HG02623 (cell line): ENCODE data around the gene COL5A1.
"Not testable (repeated sequence)": the region's sequence is repeated elsewhere in the genome, so short reads cannot be mapped to it uniquely, and the experiment has no call there.

Experiments
- ATAC-seq: cut with Tn5 transposase; IDR thresholded peaks from one replicate; pipeline ENCODE4 v1.9.1; 2021; ENCODE audit warnings: moderate library complexity; ENCODE audit not compliant: unreplicated experiment

Gene COL5A1

DNA sequence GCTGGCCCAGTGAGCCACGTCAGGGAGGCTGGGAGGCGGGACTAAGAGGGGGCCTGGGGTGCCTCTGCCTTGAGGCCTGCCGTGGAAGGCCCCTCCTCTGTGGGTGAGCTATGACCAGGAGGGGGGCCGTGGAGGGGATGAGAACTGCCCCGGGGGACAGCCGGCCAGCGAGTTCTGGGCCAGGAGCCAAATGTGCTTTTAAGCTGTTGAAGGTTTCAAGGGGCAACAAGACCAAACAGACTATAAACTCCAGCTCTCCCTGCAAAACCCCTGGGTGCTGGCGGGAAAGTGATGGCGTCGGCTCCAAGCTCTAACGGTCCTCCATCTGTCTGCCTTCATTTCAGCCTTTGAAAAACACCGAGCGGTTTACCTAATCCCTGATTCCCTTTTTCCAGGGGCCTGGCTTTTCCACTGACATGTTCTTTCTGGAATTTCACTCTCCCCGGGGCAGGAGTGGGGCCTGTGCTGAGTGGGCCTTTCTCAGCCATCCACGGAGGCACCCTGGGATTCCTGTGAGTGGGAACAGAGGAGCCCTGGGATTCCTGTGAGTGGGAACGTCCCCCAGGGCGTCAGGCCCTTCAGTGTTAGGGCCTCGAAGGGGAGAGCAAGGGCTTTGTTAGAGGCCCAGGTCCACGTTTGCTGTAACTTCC, 65.6 kb downstream of the COL5A1 start:
- ATAC-seq, result no peak

DNA sequence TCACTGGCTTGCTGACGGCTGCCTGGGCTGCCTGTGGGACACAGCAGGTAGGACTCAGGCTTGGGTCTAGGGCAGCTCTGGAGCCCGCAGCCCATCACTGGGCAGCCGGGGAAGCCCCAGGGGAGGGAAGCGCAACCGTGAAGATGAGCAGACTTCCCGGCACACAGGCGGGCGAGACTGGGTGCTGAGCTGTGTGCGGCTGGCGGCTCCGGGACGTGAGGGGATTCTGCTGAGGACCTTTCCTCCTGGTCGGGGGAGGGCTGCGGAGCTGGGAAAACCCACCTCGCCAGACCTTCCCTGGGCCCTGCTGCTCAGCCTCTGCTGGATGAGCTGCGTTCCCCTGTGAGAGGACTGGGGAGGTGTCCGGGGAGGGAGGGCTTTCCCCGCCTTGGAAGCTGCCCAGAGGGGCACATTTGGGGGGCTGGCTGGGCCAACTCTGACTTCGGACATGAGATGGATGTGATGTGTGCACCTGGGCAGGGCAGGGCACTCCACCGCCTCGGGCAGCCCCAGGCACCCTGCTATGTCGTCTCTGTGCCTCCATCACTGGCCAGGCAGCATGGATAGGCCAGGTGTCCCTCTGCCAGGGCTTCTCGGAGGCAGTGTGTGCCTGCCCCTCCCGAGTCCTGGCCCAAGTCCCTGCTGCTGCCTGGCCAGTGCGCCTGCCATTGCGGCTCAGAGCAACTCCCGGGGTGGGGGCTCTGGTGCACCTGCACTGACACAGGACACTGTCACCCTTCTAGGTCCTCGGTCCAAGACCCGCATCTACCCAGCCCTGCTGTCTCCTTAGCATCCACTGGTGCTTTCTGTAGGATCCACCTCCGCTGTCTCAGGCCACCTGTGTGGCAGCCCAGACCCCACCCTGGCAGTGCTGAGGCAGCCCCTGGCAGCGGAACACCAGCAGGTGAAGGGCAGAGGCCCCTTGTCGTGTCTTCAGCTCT, 66.4 kb downstream of the COL5A1 start:
- ATAC-seq, result no peak

DNA sequence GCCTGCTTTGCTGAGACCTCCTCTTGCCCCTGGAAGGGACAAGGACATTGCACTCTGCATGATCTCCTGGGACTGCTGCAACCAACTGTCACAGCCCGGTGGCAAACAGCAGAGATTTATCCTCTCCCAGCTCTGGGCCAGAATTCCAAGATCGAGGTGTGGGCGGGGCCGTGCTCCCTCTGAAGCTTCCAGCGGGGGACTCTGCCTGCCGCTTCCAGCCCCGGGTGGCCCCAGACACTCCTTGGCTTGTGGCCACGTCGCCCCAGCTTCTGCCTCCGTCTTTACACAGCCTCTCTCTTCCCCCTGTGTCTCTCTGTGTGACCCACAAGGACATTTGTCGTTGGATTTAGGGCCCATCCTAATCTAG, 67.1 kb downstream of the COL5A1 start:
- no peak for ATAC-seq

DNA sequence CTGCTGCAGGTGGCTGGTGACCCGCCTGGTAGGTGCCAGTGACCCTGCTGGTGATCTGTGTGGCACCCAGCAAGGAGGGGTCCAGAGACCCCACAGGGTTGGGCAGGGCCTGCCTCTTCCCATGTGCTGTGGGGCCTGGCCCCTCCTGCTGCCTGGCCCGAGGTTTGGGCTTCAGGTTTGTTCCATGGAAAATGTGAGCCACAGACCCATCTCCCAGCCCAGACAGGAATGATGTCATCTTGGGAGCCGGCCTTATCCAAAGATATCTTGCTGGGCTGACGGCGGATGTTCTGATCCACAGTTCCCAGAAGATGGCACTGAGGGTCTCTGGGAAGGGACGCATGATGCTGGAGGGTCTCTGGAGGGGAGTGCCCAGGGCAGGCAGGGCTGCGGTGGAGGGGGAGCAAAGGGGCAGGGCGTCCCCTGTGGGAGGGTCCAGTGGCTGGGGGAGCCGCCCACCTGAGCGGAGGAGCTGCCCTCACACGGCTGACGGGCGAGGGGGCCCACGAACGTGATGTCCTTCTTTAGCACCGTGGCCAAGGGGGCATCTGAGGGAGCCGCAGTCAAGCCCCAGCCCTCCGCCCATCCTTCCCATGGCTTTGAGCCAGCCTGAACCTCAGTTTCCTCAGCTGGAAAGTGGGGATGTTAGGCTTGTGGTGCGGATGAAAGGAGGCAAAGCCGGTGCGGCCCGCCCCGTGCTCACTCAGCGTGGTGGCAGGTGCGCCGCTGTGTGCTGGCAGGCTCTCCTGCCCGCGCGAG, 68.1 kb downstream of the COL5A1 start:
- no peak for ATAC-seq

DNA sequence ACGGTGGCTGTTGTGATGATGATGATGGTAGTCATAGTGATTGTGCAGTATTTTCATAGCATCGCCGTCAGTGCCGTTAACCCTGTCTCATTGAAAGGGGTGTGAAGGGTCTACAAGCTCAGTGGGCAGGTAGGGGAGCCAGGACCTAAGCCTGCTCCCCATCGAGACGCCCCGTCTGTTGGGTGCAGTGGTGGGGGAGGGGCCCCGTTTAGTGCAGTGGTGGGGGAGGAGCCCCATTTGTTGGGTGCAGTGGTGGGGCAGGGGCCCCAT, 68.6 kb downstream of the COL5A1 start:
- ATAC-seq, result no peak

DNA sequence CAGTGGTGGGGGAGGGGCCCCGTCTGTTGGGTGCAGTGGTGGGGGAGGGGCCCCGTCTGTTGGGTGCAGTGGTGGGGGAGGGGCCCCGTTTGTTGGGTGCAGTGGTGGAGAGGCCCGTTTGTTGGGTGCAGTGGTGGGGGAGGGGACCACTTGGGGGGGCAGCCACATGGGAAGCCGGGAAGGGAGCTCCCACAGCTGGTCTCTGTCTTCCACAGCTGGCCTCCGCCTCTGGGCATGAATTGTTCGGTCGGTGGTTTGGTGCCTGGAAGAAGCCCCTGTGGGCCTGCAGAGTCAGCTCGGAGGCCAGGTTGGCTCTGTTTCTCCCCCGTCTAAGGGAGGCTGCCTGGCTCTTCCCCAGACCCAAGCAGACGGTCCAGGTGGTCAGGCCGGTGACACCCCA, 69.3 kb downstream of the COL5A1 start:
- ATAC-seq, result no peak

DNA sequence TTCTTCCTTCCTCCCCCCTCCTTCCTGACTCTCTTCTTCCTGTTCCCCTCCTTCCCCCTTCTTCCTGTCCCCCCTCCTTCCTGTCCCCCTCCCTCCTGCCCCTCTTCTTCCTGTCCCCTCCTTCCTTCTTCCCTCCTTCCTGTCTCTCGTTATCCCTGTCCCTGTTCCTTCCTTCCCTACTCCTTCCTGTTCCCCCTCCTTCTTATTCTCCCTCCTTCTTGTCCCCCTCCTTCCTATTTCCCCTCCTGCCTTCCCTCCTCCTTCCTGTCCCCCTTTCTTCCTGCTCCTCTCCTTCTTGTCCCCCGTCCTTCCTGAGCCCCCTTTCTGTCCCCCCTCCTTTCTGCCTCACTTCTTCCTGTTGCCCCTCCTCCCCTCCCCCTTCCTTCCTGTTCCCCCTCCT, 70.6 kb downstream of the COL5A1 start:
- no peak for ATAC-seq

DNA sequence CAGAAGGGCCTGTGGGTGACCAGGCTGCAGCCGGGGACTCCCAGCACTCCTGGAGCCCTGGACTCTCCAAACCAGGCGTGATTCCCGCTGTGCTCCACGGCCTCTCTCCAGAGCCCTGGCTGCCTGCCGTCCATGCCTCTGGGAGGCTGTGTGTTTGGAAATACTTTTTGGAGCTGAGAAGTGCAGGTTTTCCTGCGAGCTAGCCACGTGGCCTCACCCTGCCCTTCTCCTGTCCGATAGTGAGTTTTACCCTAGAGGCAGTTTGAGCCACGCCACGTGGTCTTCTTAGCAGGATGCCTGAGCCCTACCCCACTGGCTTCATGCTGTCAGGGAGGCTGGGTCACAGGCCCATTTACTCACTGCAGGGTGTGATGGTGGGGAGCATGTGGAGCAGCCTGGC, 71.3 kb downstream of the COL5A1 start:
- ATAC-seq, result no peak

DNA sequence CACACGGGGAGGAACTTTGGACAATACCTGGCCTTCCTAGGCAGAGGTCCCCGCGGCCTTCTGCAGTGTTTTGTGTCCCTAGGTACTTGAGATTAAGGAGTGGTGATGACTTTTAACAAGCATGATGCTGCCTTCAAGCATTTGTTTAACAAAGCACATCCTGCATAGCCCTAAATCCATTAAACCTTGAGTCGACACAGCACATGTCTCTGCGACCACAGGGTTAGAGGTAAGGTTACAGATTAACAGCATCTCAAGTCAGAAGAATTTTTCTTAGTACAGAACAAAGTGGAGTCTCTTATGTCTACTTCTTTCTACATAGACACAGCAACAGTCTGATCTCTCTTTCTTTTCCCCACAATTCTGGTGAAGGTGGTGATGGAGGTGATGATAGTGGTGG, 73.9 kb downstream of the COL5A1 start:
- not testable (repeated sequence) for ATAC-seq

DNA sequence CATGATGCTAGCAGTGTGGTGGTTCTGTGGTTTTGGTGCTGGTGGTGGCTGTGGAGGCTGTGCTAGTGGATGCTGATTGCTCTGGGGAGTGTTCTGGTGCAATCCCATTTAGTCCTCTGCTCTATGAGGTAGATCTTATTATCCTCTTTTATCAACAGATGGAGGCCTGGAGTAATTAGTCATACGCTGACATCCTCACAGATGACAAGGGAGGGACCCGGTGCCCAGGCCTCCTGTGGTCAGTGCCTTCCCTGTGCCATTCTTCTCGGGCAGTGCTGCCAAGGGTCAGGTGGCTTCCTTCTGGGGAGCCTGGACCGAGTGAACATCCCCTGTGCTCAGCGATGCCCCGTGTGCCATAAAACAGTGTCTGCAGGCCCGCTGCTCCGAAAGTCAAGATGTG, 74.5 kb downstream of the COL5A1 start:
- ATAC-seq, result no peak

DNA sequence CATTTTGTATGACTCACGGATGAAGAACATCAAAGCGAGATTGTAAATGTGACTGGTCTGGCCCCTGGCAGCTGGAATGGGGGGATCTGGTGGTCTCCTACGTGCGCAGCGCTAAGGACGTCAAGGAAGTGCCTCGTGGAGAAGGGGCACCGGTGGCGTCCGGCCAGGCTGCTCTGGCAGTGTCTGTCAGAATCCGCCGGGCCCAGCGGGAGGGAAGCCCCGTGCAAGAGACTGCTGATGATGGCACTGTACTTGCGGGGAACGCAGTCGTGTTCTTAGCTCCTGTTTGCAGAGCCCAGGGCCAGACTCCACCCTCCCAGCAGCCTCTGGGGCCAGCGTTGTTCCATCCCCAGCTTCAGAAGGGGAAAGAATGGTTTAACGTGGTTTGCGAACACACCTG, 75.5 kb downstream of the COL5A1 start:
- ATAC-seq, result no peak

DNA sequence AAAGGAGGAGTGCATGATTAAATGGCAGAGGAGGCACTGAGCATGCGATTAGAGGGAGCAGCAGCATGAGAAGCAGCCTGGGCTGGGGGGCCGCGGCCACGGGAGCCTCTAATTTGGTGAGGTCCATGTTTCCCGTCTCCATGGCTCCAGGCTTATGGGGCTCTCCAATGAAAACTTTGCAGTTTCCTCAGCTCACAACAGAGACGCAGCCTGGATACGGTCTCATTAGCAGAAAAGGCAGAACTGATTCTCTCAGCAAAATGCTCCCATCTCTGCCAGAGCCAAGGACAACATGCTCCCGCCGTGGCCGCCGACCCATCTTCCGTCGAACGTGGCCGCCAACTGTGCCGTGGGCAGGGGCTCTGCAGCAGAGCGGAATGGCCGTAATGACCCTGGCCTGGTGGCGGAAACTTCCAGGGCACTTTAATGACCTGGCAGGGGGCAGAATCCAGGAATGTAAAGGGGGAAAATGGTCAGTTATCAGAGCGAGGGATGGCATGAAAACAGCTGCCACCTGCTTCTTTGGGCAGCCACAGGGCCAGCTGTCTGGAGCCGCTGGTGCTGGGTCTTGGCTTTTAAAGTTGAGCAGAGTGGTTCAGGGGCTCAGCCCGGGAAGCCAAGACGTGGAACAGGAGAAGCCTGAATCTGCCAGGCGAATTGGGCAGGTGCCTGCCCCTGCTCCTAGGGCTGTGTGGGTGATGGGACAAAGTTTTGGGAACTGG, 76.5 kb downstream of the COL5A1 start:
- no peak for ATAC-seq

DNA sequence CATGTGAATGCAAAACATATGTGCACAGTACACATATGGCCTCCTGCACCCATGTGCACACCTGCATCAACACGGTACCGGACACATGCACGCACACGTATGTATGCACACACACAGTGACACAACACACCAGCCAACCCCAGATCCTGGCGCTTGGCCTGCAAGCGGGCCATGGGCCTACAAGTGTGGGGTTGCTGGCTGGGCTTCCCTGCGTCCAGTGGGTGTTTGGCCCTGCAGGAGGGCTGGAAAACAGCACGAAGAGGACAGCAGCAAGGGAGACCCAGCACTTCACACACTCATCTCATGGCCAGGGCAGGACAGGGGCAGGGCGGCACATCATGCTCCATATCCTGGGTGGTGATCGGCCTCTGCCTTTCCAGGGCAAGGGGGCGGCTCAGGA, 77.7 kb downstream of the COL5A1 start:
- no peak for ATAC-seq

DNA sequence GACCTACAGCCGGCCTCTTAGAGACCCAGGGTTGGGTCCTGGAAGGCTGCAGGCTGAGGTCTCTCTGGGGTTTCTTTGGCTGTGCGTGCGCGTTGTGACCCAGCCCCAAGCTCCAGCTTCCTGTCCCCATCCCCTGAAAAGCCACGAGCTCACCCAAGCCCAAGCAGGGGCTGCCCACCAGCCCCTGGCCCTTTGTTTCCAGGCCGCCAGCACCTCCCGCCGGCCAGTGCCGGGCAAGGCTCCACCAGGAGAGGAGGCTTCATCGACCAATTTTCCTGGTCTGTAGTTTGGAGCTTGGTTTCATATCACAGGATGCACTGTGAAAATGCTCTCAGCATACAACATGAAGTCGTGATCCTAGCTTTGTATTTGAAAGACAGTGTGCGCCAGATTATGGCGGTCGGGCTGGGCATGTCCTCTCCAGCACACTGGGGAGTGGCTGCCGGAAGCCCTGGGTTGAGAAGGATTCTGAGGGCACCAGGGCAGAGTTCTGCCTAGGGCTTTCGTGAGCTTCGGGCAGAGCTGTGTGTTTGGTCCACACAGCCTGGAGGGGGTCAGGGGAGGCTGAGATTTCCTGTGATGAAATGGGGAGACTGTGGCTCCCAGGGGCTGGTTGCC, 78.6 kb downstream of the COL5A1 start:
- no peak for ATAC-seq

DNA sequence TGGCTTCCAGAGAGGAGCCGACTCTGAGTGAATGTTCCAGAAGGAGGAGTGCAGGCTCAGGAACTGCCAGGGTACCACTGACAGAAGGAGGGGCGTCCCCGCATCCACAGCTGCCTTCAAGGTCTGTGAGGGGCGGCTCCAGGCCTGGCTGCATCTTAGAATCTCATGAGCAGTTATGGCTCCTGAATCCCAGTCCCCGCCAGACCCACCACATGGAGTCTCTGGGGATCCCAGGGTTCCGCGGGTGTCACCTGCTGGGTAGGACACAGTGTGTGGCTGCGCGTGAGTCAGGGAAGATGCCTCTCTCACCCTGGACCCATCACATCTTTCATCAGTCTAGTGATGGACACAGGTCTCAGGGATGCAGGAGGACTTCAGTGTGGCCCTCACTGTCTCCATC, 79.2 kb downstream of the COL5A1 start:
- ATAC-seq, result no peak

DNA sequence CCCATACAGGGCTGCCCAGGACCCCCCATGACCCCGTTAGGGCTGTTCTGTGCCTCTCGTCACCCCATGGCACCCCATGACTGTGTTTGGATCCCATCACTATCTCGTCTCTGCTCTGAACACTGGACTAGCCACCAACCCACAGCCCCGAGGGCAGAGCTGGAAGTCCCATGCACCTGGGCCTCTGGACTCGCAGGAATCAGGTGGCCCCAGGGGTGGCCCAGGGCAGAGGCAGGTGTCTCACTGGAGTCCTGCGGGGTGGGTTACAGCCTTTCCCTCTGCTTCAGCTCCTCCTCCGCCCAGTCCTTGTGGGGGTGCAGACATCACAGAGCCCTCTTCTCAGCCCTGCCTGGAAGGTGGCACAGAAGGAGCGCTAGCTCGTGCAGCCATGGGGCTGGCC, 79.7 kb downstream of the COL5A1 start:
- ATAC-seq, result no peak

DNA sequence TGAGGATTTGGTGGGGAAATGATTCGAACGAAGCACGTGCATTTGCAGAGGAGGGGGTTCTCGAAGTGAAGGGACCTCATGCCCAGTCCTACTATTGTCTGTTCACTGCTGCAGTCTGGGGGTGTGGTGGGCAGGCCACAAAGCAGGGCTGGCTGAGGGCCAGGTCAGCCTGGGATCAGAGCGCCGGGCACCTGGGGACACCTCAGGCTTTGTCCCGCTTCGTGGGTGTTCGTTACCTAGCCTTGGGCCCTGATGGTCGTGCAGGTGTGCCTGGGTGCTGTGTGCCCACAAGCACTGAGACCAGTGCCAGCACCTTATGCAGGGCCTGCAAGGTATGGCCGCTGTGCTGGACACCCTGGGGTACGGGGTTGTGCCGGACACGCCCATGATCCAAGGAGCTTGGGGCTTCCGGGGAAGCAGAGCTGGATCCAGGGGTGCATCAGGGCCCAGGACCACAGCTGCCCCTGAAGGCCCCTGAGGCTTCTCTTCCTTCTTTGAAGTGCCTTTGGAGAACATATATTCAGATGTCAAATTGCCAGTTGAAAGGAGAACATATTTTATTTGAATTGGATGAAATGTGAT, 80.6 kb downstream of the COL5A1 start:
- ATAC-seq, result no peak

DNA sequence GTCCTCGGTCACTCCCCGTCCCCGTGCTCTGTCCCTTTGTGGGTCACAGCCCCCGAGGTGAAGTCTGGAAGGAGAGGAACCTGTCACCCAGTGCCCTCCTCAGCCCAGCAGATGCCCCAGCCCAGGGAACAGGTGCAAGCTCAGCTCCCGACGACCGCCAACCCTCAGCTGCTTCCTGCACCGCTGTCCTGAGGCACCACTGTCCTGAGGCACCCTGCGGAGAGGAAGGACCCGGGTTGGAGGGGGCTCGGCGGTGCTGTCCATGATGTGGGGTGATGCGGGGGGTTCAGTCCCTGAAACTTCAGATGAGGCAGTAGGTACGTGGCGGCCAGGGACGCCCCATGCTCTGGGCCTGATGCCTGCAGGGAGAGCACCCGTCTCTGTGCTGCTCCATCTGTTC, 81.4 kb downstream of the COL5A1 start:
- ATAC-seq, result no peak

DNA sequence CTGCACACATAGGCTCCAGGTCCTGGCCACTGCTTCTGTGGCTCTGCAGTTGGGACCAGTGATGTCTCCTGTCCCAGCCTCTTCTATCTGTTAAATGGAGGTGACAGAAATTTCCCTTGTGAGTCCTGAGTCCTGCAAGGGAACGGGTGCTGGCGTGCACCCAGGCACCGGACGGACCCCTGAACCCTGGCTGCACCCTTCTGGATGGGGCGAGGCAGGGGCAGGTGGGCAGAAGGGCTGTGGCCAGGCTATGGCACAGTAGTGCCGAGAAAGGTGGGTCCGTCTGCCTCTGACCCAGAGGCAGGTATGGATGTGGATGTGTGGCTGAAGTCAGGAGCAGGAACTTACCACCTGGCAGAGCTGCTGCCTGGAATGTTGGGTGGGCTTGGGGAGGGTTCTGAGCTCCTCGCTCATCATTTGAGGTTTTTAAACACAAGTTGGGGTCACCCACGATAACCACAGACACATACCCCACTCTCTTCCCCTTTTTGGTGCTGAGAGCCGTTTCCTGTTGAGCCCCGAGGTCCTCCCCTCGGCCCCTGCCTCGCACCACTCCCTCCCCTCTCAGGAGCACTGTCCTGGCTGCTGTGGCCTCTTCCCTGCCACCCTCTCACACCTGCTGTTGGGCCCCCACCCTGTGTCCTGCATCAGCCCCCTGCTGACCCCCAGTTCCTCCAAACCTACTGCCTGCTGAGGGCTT, 82.0 kb downstream of the COL5A1 start:
- ATAC-seq, result no peak
